ENCODE data around the gene ZCCHC17.
"Not testable (repeated sequence)": the region's sequence is repeated elsewhere in the genome, so short reads cannot be mapped to it uniquely, and the experiment has no call there.

The ZCCHC17 gene

DNA sequence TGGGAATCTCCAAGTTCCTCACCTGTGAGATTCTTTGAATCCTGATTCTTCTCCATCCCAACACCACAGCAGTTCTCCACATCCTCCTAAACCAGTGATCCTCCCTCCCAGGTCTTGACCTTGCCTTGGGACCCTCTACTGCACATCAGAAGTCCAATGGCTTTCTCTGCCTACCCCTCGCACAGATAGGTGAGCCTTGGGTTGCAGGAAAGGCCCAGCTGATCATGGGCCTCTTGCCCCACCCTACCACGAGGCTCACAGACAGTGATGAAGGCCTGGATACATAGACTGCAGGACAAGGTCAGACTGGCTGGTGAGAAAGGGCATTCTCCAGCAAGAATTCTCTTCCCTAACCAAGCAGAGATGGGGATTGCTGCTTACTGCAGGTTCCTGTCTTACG lies 75.2 kb downstream of the ZCCHC17 start:
- no peak for DNase-seq

DNA sequence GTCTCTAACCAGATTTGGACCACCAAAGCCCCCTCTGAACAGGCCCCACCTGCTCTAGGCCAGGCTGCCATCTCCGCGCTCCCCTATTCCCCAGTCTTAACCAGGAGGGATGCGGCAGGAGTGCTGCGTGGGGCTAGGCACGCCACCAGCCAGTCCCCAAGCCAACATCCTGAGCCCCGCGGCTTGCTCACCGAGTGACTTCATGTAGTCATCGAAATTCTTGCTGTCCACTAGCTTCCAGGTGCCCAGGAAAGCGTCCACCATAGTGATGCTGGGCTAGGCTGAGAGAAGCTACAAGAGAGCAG lies 75.9 kb downstream of the ZCCHC17 start:
- DNase-seq = no peak

DNA sequence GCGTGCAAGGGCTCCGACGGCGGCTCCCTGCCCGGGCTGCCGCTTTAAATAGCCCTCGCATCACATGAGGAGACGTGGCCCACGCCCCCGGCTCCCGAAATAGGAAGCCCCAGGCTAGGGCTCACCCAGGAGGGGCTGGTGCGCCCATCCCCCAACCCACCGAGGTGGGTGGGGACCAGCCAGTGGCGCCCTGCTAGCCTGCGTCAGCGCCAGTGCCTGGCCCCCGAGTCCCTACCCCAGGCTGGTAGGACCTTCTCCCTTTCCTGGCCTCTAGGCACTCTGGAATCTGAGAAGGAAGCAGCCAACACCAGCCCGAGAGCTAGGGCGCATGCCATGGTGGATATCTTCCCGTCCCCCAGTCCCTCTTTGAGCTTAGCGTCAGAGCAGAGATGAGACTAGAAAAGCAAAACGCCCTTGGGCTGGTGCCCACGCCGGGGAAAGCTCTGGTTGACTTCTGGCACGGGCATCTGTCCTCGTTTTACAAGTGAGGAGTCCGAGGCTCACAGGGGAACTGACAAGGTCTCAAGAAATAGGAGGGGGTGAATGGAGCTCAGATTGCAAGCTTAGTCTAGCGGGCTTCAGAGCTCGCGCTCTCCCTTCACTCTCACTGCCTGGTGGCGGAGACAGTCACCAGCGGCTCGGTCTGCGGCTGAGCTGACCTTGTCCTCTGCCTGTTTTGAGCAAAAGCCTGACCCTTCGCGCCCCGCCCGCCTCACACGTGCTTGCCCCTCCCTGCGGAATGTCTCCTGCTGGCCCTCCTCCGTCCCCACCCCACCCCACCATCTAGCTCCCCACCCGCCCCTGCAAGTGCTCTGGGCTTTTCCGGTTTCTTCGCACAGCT lies 76.4 kb downstream of the ZCCHC17 start, which contains the start of gene FABP3:
FABP3 (minus strand) TSS at position 21 of the 841 bp plus-strand sequence. CDS start 62 bp downstream, outside the sequence.
- DNase-seq = peak; percentile 88

DNA sequence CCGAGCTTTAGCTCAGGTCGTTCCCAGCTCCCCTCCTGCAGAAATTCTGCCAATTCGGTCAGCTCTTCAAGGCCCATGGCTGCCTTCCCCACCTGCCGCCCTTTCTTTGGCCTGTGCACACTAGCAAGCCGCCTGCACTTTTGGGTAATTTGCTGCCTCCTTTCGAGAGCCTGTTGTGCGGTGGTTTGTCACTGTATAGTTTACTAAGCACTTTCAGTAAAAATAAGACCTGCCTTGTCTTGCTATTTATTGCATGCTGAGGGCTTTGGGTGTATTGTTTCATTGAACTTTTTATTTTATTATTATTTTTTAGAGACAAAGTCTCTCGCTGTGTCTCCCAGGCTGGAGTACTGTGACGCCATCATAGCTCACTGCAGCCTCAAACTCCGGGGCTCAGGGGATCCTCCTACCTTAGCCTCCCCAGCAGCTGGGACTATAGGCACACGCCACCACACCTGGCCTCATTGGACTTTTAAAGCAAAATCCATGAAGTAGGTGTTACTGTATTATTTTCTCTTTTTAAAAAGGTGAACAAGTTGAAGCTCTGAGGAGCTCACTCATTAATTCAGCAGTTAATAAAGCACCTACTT lies 77.2 kb downstream of the ZCCHC17 start:
- no peak for DNase-seq

DNA sequence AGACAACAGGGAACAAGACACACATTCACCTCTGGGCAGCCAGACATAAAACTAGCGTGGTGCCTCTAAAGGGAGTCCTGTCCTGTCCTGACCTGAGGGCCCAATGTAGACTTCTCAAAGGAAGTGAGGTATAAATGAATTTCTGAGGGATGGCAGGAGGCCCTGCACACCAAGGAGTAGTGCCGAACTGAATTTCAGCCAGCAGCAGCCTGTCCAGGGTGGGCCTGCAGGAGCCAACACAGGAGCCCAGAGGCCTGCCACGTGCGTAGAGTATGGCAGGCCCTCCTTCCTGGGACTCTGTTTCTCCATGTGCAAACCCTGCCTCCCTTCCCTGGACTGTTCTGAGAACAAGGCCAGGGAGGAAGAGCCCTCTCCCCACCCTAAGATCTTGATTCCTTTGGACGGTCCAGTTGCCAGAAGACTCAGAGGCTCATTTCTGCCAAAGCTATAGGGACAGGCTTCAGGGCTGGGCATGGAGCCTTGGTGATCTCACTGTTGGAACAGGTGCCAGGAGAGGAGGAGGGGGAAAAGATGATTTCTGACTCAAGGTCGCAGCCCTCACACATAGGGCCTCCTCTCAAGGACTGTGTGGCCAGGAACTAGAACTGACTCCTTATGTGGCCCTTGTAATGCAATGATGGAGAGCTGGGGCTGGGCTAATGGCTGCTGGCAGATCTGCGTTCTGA lies 77.8 kb downstream of the ZCCHC17 start:
- DNase-seq = peak; percentile 87

DNA sequence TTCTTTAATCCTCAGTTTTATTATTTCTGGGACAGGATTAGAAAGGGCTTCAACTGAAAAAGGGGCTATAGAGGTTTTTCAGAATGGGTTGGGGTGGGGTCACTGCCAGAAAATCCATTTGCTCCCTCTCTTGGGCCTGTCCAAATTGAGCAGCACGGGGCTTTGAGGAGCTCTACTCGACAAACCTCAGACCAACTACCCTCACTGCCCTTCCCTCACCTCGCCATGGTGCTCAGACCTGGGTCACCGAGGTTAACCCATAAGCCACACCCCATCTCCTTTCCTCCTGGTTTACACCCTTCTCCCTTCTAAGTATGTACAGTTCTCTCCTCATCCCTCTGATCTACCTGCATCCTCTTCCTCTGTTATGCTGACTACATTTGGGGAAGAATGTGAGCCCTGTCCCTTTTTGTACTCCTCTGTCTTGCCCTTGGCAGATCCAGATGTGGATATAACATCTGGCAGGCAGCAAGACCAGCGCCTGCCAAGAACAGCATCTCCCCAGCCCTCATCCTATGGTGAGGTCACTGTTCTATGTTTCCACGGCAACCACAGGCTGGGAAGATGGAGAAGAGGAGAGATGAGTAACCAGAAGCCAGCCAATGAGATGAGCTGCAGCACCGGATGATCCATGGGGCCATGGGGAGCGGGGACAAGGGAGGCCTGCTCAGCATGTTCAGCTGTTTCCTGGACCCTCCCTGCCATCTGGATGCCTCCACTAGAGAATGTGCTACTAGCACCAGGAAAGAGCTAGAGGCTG lies 79.7 kb downstream of the ZCCHC17 start:
- peak; percentile 89 for DNase-seq

DNA sequence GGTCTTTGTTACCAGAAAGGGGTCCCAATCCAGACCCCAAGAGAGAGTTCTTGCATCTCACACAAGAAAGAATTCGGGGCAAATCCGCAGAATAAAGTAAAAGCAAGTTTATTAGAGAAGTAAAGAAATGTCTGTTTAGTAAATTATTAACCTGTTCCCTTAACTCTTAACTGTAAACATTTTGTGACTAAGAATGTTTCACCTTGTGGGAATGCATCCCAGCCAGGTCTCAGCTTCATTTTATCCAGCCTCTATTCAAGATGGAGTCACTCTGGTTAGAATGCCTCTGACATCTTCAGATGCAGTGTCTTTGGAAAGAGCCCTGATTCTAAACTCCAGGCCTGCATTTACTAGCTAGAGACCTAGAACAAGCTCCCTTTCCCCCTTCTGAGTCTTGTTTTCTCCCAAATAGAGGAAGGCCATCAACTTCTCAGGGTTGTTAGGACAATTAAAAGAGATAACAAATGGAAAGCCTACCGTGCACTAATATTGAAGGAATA lies 80.6 kb downstream of the ZCCHC17 start:
- no peak for DNase-seq

DNA sequence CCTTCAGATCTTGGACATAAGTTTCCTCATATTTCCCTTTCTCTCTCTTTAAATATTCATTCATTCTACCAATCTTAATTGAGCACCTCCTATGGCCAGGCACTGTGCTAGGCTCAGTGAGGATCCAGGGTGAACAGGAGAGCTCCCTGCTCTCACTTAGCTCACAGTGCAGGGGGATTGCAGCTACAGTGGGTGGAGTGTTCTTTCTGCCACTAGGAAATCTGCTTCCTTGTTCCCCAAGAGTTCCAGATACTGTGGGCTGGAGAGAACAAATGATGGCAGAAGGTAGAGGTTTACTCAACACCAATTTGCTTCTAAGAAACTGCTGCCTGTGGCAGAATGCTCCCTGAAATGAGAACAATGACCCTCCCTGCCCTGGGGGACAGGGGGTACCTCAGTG lies 81.2 kb downstream of the ZCCHC17 start:
- DNase-seq = no peak

DNA sequence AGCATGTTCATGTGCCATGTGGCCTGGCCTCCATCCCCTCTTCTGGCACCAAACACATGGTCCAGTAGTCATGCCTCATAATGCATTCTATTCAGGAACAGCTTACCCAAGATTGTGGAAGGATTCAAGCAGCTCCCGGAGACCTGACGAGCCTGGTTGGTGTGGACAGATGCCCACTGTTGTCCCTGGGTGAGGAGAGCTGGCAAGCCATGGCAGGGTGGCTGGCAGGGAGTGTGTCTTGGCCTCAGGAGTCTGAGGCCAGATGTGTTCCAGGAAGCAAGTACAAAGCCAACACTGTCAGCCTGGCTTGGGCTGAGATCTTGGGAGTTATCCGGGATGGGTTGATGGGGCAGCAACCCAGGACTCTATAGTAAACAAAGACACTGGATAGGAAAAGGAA lies 83.3 kb downstream of the ZCCHC17 start:
- DNase-seq = no peak

DNA sequence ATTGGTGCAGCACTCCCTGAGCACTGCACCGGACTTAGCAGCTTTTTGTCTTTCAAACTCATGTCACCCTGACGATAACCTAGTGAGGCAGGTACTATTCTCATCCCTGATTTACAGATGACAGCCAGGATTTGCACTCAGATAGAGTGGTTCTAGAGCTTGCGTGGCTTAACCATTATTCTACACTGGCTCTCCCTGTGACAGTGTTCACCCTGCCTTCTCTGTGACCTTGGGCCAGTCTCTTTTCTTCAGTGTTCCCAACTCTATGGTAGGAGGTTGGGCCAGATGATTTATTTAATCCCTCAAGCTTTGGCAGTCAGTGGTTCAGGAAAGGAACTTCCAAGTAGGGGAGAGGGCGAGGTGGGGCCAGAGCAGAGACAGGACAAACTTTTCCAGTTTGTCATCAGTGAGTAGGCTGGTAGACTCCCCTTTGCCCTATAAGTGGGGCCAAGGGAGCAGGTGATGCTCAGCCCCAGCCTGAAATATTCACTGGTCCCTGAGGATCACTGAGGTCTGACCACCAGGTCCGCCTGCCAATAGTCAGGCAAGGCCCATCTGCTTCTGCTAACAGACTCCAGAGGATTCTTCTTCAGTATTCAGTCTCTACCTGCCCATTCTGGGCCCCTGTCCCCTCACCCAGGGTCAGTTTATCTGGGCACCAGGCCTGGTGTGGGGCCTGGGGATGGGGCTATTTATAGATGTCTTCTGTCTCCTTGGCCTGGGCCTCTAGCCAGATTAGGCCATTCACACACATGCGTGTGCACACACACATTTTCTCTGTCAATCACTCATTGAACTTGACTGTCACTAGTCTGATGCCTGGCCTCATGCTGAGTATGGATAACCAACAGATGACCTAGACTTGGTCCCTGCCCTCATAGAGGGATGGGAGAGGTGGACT lies 84.8 kb downstream of the ZCCHC17 start:
- no peak for DNase-seq

DNA sequence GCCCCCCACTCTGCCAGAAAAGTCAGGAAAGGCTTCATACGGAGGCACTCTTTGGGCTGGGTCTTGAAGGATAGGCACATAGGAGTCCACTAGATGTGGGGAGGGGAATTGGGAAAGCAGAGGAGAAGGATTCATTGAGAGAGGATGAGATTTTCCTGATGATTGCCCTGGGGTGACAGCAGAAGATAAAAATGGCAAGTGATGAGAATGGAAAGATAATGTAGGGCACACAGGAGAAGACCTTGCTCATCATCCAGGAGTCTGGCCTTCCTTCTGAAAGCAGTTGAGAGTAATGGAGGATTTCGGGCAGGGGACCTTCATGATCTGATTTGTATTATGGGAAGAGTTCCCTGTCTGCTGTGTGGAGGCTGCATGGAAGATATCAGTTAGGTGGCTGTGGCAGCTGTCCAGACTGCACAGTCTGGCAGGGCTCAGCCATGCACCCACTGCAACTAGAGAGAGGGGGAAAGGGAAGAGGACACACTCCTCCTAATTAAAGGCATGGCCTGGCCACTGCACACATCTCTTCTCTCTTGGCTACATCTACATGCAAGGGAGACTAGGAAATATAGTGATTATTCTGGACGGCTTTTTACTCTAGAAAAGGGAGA lies 85.7 kb downstream of the ZCCHC17 start:
- DNase-seq = no peak

DNA sequence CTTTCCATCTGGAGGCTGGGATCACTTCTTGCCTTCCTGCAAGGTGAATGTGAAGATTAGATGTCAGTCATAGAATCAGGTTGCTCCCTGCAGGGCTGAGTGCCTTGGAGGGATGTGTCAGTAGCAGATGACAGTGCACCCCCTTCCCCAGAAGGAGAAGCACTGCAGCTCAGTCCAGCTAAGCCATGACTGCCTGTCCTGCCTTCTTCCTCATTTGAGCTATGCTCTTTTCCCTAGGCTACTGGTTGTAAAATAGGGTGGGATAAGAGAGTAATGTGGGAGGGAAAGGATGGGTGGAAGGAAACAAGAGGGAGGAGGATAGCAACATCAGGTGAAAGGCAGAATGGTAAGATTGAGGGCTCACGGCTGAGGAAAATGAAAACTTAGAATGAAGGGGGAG lies 87.1 kb downstream of the ZCCHC17 start:
- DNase-seq = no peak

DNA sequence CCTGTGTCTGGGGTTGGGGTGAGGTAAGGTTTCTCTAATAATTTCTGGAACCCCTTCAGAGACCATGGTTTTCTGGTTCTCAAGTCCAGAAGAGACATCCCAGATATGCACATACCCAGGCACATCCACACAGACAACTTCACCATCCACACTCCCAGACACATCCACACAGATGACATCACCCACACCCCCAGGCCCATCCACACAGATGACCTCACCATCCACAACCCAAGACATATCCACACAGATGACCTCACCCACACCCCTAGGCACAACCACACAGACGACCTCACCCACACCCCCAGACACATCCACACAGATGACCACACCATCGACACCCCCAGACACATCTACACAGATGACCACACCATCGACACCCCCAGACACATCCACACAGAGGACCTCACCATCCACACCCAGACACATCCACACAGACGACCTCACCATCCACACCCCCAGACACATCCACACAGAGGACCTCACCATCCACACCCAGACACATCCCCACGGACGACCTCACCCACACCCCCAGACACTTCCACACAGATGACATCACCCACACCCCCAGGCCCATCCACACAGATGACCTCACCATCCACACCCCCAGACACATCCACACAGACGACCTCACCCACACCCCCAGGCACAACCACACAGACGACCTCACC lies 89.9 kb downstream of the ZCCHC17 start:
- DNase-seq = not testable (repeated sequence)

DNA sequence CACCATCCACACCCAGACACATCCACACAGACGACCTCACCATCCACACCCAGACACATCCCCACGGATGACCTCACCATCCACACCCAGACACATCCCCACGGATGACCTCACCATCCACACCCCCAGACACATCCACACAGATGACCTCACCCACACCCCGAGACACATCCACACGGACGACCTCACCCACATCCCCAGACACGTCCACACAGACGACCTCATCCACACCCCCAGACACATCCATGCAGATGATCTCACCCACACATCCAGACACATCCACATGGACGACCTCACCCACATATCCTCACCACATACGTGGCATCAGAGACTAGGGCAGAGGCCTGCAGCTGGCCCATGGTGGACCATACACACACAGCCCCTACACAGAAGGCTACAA lies 90.8 kb downstream of the ZCCHC17 start:
- no peak for DNase-seq

DNA sequence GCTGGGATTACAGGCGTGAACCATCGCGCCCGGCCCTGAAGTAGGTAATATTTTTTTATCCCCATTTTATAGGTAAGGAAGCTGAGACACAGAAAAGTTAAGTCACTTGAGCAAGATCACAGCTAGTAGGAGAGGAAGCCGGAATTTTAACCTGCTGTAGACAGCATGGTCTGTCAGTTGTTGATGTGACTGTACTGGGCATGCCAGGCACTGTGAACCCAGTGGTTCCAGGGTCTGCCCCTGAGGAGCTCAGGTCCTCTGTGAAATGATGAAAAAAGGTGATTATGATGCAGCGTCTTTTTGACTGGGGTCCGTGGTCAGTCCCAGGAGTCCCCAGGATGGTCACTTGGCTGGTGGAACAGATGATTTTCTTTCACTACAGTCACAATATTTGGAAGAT lies 92.8 kb downstream of the ZCCHC17 start:
- no peak for DNase-seq

DNA sequence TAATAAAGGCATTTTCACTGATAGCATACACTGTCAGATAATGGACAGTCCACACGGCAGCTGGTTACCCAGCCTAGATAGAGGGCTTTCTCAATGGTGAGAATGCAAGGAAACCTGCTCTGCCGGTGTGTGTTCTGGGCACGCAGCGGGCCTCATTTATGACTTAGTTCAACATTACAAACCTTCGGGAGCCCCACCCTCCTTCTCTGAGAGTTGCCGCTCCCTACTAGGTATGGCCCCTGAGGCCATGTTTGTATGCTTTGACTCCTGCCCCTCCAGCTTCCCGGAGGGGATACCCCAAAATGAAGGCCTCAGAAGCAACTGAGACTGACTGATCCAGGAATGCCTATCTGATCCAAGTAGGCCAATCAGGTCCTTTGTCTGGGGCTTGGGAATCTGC lies 93.2 kb downstream of the ZCCHC17 start:
- no peak for DNase-seq

DNA sequence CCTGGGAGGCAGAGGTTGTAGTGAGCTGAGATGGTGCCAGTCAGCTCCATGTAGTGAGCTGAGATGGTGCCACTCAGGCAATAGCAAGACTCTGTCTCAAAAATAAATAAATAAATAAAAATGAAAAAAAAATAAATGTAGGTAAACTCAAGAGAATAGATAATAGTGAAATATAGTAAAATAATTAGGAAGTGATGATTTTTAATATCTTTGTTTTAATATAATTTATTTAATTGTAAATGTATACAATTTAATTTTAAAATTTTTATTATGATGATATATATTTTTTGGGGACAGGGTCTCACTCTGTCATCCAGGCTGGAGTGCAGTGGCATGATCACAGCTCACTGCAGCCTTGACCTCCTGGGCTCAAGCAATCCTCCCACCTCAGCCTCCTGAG lies 96.6 kb downstream of the ZCCHC17 start:
- no peak for DNase-seq

DNA sequence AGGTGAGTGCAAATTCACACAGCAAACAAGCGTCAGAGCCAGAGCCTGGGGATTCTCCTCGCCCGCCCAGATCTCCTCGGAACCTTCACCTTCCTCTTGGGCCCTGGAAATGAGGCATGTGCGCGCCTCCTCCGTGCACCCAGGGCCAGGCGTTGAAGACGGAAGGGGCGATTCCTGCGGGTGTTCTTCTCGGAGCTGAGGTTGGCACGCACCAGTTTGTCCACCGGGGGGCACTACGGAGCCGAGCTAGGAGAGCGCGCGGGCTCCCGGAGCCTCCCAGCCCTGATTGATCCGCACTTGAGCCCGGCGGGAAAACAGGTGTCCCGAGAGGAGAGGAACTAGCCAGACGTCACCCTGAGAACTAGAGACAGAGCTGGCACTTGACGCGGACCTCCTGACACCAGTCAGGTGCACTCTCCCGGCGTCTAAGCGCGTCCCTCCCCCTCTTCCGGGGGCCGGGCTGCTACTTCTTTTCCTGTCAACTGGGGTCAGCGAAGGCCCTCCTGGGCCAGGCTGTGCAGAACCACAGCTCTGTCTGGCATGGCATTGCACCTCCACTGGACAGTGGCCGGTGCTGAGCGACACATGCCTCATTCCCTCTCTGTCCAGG lies 97.9 kb downstream of the ZCCHC17 start:
- DNase-seq = peak; percentile 85

DNA sequence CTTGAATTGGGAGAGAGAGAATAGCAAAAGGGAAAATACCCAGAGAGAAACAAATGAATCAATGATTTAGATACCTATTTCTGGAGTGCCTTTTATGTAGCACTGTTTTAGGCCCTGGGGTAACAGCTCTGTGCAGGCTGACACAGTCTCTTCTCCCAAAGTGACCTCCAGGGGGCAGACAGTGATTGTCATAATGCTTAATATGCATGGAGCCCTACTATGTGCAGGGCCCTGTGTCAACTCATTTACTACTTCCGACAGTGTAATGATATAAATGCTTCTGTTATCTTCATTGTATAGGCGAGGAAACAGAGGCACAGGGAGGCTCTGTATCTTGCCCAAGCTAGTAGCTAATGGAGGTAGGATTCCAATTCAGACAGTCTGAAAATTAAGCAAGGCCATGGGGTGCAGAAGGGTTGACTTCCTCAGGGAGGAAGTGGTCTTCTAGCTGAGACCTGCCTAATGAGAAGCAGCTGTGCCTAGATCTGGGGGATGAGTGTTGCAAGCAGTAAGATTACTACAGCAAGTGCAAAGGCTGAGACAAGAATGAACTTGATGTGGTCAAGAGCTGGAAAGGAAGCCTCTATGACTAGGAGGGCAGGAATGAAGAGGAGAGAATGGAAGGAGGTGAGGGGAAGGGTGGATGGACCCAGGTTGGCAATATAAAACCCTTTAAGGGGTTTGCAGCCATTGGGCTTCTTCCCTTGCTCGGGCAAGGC lies 100.0 kb downstream of the ZCCHC17 start:
- DNase-seq = no peak

Data from left hindlimb (tissue), 1 donor.